Endothelial cell of umbilical vein (primary cell): ENCODE measurements around the gene SRD5A1. TPM values are rescaled to one million over a fixed set of nuclear protein-coding genes. Genes with fewer than 3 reads are reported as not detected.

ENCODE experiments used
- BruUV-seq: library from RNA; stranded (reverse); fragments of 400-500 nt; replicated peaks from 2 replicates; lab custom pipeline; 2021; lab: Mats Ljungman, UMichigan
- CTCF ChIA-PET: fragments of 300-600, 350-600 bp; sonication (Branson Sonifier 250); formaldehyde crosslinking; loops from one replicate; lab custom pipeline; 2021; ENCODE audit warnings: antibody characterized with exemption, inconsistent platforms; lab: Charles Lee
- POLR2A ChIA-PET: fragments of 300-600, 350-600 bp; sonication (Branson Sonifier 250); formaldehyde crosslinking; loops from one replicate; lab custom pipeline; 2021; ENCODE audit warnings: antibody characterized with exemption, inconsistent platforms; lab: Charles Lee
- DNase-seq: peaks from one replicate; pipeline ENCODE4 v3.0.0-alpha.2; 2011; ENCODE audit warnings: low read depth, low spot score
- FAIRE-seq: peaks from 2 replicates; lab custom pipeline; 2011; peaks lifted over from hg19 to GRCh38; lab: Jason Lieb, UNC
- H2AFZ ChIP-seq: 2 replicates; pipeline ENCODE4 v1.6.0; 2012; ENCODE audit warnings: low read depth, low read length, control low read depth, inconsistent platforms
- H3K27ac ChIP-seq: 2 replicates; pipeline ENCODE4 v1.5.1; 2011; ENCODE audit warnings: low read depth, mild to moderate bottlenecking, control low read depth, low read length, moderate library complexity; ENCODE audit not compliant: insufficient read depth
- H3K27me3 ChIP-seq, 2 experiments: 2 replicates each; pipeline versions ENCODE4 v1.6.0 to v1.6.1; 2011; ENCODE audit warnings: low read length in 2 of 2, mixed read lengths in 1 of 2; ENCODE audit not compliant: control insufficient read depth in 2 of 2, insufficient read depth in 2 of 2
- H3K36me3 ChIP-seq, 2 experiments: 2 replicates in 1 of 2; 3 replicates in 1 of 2; pipeline ENCODE4 v1.5.1; 2011; ENCODE audit warnings: low read length in 2 of 2, mild to moderate bottlenecking in 1 of 2, moderate library complexity in 1 of 2; ENCODE audit not compliant: control insufficient read depth in 2 of 2, insufficient read depth in 2 of 2; ENCODE audit errors: extremely low read depth in 1 of 2
- H3K4me1 ChIP-seq: 3 replicates; pipeline ENCODE4 v1.5.1; 2011; ENCODE audit warnings: mild to moderate bottlenecking, low read length; ENCODE audit not compliant: control insufficient read depth, insufficient read depth; ENCODE audit errors: extremely low read depth
- H3K4me2 ChIP-seq: 2 replicates; pipeline ENCODE4 v1.6.1; 2011; ENCODE audit warnings: low read length, control low read depth, mixed read lengths; ENCODE audit not compliant: insufficient read depth
- H3K4me3 ChIP-seq, 3 experiments: fragments of 200-600 bp in 1 of 3; sonication (generic), shearing (Covaris generic) in 1 of 3; replicated peaks in 1 of 3; 2 replicates each; pipeline ENCODE4 v1.5.1; 2011 to 2016; ENCODE audit warnings: control low read depth in 3 of 3, low read length in 3 of 3, mild to moderate bottlenecking in 2 of 3, inconsistent platforms in 1 of 3, low read depth in 1 of 3, moderate library complexity in 1 of 3; ENCODE audit not compliant: insufficient read depth in 1 of 3
- H3K79me2 ChIP-seq: 2 replicates; pipeline ENCODE4 v1.6.0; 2012; ENCODE audit warnings: low read length, inconsistent platforms; ENCODE audit not compliant: control insufficient read depth, insufficient read depth
- H3K9ac ChIP-seq: replicated peaks from 2 replicates; pipeline ENCODE3; 2011; ENCODE audit warnings: low read length, control low read depth; ENCODE audit not compliant: insufficient read depth; ENCODE audit errors: extremely low read depth
- H3K9me1 ChIP-seq: replicated peaks from 3 replicates; pipeline ENCODE4 v1.6.0; 2011; ENCODE audit warnings: mild to moderate bottlenecking, low read length; ENCODE audit not compliant: control insufficient read depth, insufficient read depth; ENCODE audit errors: extremely low read depth
- H3K9me3 ChIP-seq: replicated peaks from 2 replicates; pipeline ENCODE4 v1.5.1; 2012; ENCODE audit warnings: low read length, inconsistent platforms; ENCODE audit not compliant: control insufficient read depth, insufficient read depth
- H4K20me1 ChIP-seq: replicated peaks from 2 replicates; pipeline ENCODE3; 2011; ENCODE audit warnings: mild to moderate bottlenecking, low read length; ENCODE audit not compliant: control insufficient read depth, insufficient read depth; ENCODE audit errors: extremely low read depth
- EZH2 ChIP-seq: IDR thresholded peaks from 2 replicates; pipeline ENCODE4 v1.6.1; 2012; ENCODE audit warnings: borderline replicate concordance, low read depth, mild to moderate bottlenecking, moderate library complexity, low read length, inconsistent platforms; ENCODE audit not compliant: severe bottlenecking
- FOS ChIP-seq: IDR thresholded peaks from 2 replicates; pipeline ENCODE4 v1.6.1; 2011; ENCODE audit warnings: mild to moderate bottlenecking, low read length, moderate library complexity, borderline replicate concordance; ENCODE audit not compliant: insufficient read depth
- GATA2 ChIP-seq: IDR thresholded peaks from 2 replicates; pipeline ENCODE4 v1.7.0; 2011; ENCODE audit warnings: low read depth, mild to moderate bottlenecking, moderate library complexity, mixed read lengths, low read length; ENCODE audit not compliant: insufficient read length, insufficient read depth
- JUN ChIP-seq: IDR thresholded peaks from 2 replicates; pipeline ENCODE4 v1.6.1; 2011; ENCODE audit warnings: borderline replicate concordance, low read depth; ENCODE audit not compliant: insufficient read length, insufficient read depth
- MYC ChIP-seq: IDR thresholded peaks from one replicate; pipeline ENCODE4 v1.6.1; 2011; ENCODE audit warnings: mild to moderate bottlenecking, low read depth, low read length
- POLR2A ChIP-seq: IDR thresholded peaks from 2 replicates; pipeline ENCODE4 v1.6.1; 2012; ENCODE audit warnings: low read depth, mild to moderate bottlenecking, control low read depth, low read length
- POLR2AphosphoS5 ChIP-seq: IDR thresholded peaks from 2 replicates; pipeline ENCODE4 v1.6.1; 2012; ENCODE audit warnings: low read depth, mild to moderate bottlenecking, control low read depth, low read length, moderate library complexity; ENCODE audit not compliant: insufficient read depth
- dilution Hi-C: fragments of 300-500 bp; cut with MboI; formaldehyde crosslinking; loops from one replicate; pipeline ENCODE4 v1.15.0; 2019; ENCODE audit warnings: low sequenced_read_pairs; ENCODE audit not compliant: extremely low pct_ligation_motif_present
- intact Hi-C: fragments of 100-400 bp; cut with micrococcal nuclease; formaldehyde crosslinking; loops from one replicate; pipeline ENCODE4 v1.10.0; 2022
- polyA plus RNA-seq, 4 experiments: library from polyadenylated mRNA; depleted of rRNA in 3 of 4; stranded (reverse) in 3 of 4; unstranded in 1 of 4; fragments of >200 nt; gene quantifications; 2 replicates each; pipeline versions ENCODE4 v1.2.1 to v1.2.3, GENCODE V29; 2011 to 2012; ENCODE audit warnings: missing spikeins in 1 of 4
- total RNA-seq: library from RNA; stranded (reverse); gene quantifications from 2 replicates; pipeline ENCODE4 v1.2.3, GENCODE V29; 2021
- TF ChIP-seq, protein P1 (sequence below): IDR thresholded peaks from 2 replicates; pipeline ENCODE4 v1.6.1; 2011; ENCODE audit not compliant: insufficient read depth, insufficient read length
- TF ChIP-seq, protein P2 (sequence below), 2 donors: IDR thresholded peaks; 1 replicate in 1 of 2; 2 replicates in 1 of 2; pipeline ENCODE4 v1.5.1; 2011; ENCODE audit warnings: low read length in 2 of 2, mild to moderate bottlenecking in 2 of 2, moderate library complexity in 2 of 2, control low read depth in 1 of 2, inconsistent platforms in 1 of 2, low read depth in 1 of 2; ENCODE audit not compliant: insufficient read depth in 1 of 2; ENCODE audit errors: extremely low read depth in 1 of 2

The SRD5A1 gene
- total and polyA plus RNA-seq, 2 donors (not counting 3 experiments of a cell fraction or from before 2014, with no cell fraction given), result 11.6 to 14.8 TPM

DNA sequence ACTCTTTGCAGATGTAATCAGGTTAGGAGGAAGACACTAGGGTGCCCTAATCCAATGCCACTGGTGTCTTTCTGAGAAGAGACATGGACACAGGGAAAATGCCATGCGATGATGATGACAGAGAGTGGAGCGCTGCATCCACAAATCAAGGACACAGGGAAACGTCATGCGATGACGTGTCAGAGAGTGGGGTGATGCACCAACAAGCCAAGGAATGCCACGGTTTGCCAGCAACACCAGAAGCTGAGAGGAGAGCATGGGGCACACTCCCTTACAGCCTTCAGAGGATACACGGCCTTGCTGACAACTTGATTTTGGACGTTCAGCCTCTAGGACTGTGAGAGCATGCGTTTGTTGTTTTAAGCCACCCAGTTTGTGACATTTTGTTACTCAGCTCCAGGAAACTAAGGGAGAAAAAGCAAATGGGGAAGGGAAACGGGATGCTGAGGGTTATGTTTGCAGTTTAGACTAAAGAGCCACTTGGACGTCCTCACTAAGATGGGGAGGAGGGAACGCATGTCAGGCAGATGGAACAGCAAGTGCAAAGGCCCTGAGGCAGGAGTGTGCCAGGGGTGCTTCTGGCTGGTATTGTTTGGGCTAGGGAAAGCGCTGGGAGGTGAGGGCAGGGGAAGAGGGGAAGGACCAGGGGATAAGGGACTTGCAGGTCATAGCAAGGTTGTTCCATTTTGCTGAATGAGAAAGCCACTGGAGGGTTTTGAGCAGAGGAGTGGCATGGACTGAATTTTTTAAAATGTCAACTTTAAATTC is 77.5 kb downstream of the SRD5A1 start:
- dilution Hi-C loops (no loop called here), intact Hi-C loops (no loop called here)
- Histone ChIP-seq H3K27ac (no peak overlapping the region), H3K27me3 (no peaks in the 10 kb centered on the region), H3K4me1 (peaks cover 11% of the 10 kb centered on the region), H4K20me1 (no peaks in the 10 kb centered on the region), H2AFZ (no peak overlapping the region), H3K4me3 (no peak overlapping the region), H3K9me1 (no peaks in the 10 kb centered on the region), H3K79me2 (peaks cover 17% of the 10 kb centered on the region), H3K36me3 (no peaks in the 10 kb centered on the region), H3K9ac (no peak overlapping the region), H3K9me3 (no peaks in the 10 kb centered on the region), H3K4me2 (no peak overlapping the region)
- TF ChIP-seq FOS (no peak), EZH2 (no peak), POLR2AphosphoS5 (no peak)
- DNase-seq, result no peak
- CTCF ChIA-PET, result interaction anchor here (2.5 kb wide), 1 partner anchor 35 kb away, joined by 14 read pairs; no protein-coding TSS in a partner anchor
- POLR2A ChIA-PET, result no interaction called here
- no peak for FAIRE-seq
- BruUV-seq, result no TSS peak

DNA sequence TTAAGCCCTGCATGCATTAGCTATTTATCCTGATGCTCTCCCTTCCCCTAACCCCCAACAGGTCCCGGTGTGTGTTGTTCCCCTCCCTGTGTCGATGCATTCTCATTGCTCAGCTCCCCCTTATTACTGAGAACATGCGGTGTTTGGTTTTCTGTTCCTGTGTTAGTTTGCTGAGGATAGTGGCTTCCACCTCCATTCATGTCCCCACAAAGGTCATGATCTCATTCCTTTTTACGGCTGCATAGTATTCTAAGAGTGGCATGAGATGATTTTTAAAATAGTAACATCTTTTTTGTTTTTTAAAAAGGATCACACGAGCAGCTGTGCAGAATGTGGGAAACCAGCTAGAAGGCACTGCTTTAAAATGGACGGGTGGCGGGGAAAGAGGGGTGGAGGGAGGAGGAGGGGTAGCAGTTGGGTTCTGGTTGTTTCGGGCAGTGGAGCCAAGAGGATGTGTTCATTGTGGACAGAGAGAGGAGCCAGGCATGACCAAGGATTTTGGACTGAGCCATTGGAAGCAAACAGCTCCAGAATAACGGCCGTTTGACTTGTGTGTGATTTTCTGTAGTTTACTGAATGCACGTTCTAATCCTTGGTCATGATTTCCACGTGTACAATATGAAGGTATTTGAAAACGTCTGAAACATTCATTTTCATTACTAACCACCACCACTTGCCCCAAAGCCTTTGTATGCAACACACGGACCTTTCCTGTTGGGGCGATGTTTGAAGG is 78.3 kb downstream of the SRD5A1 start:
- POLR2A ChIA-PET, result interaction anchor here (1.8 kb wide), 1 partner anchor 21 kb away, joined by 7 read pairs; no protein-coding TSS in a partner anchor
- no peak for FAIRE-seq
- no TSS peak for BruUV-seq

More for the DNA sequence above, 78.3 kb downstream of the SRD5A1 start:
- Histone ChIP-seq H3K9ac (peak overlapping the region; percentile 36), H4K20me1 (no peaks in the 10 kb centered on the region), H3K4me3 (peak overlapping the region; percentile 15 to 74 (median 65)), H3K4me1 (peaks cover 19% of the 10 kb centered on the region), H3K27ac (peak overlapping the region; percentile 65), H3K4me2 (peak overlapping the region; percentile 75), H3K9me3 (no peaks in the 10 kb centered on the region), H3K79me2 (peaks cover 25% of the 10 kb centered on the region), H3K9me1 (no peaks in the 10 kb centered on the region), H3K27me3 (no peaks in the 10 kb centered on the region), H2AFZ (peak overlapping the region; percentile 93), H3K36me3 (no peaks in the 10 kb centered on the region)
- no peak for DNase-seq
- TF ChIP-seq POLR2AphosphoS5 (no peak), MYC (no peak), GATA2 (no peak), FOS (no peak), EZH2 (no peak), POLR2A (no peak), JUN (no peak)
- TF ChIP-seq, protein P1, sequence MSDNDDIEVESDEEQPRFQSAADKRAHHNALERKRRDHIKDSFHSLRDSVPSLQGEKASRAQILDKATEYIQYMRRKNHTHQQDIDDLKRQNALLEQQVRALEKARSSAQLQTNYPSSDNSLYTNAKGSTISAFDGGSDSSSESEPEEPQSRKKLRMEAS, result no peak
- TF ChIP-seq, protein P2, sequence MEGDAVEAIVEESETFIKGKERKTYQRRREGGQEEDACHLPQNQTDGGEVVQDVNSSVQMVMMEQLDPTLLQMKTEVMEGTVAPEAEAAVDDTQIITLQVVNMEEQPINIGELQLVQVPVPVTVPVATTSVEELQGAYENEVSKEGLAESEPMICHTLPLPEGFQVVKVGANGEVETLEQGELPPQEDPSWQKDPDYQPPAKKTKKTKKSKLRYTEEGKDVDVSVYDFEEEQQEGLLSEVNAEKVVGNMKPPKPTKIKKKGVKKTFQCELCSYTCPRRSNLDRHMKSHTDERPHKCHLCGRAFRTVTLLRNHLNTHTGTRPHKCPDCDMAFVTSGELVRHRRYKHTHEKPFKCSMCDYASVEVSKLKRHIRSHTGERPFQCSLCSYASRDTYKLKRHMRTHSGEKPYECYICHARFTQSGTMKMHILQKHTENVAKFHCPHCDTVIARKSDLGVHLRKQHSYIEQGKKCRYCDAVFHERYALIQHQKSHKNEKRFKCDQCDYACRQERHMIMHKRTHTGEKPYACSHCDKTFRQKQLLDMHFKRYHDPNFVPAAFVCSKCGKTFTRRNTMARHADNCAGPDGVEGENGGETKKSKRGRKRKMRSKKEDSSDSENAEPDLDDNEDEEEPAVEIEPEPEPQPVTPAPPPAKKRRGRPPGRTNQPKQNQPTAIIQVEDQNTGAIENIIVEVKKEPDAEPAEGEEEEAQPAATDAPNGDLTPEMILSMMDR (IDR thresholded peaks at IDR 0.05; ENCODE audit: extremely low read depth in 1 of 2, insufficient read depth in 1 of 2, low read depth in 1 of 2, low read length in 2 of 2), result no peak
- intact Hi-C loops (loop anchor here (1.0 to 2.0 kb wide), 4 partner anchors 25 to 1289 kb away; partner anchors contain the start of genes ICE1, NSUN2 and SRD5A1), dilution Hi-C loops (no loop called here)
- CTCF ChIA-PET, result interaction anchor here (1.2 to 2.5 kb wide), 4 partner anchors 18 to 34 kb away, joined by 3 to 14 read pairs (median 6); no protein-coding TSS in a partner anchor
